LNCaP clone FGC (cell line): ENCODE measurements around the gene SUCO.
"Not testable (repeated sequence)": the region's sequence is repeated elsewhere in the genome, so short reads cannot be mapped to it uniquely, and the experiment has no call there.

Experiments
- DNase-seq: peaks from one replicate; pipeline ENCODE4 v3.0.0-alpha.2; 2011; ENCODE audit warnings: low read depth
- H3K4me3 ChIP-seq: 2 replicates; pipeline ENCODE4 v1.5.1; 2011; ENCODE audit warnings: mild to moderate bottlenecking, low read depth, low read length, control low read depth
- TF ChIP-seq, protein P1 (sequence below): IDR thresholded peaks from 2 replicates; pipeline ENCODE4 v1.5.1; 2012; ENCODE audit warnings: mild to moderate bottlenecking; ENCODE audit not compliant: control insufficient read depth, insufficient read depth; ENCODE audit errors: extremely low read depth

SUCO gene

DNA sequence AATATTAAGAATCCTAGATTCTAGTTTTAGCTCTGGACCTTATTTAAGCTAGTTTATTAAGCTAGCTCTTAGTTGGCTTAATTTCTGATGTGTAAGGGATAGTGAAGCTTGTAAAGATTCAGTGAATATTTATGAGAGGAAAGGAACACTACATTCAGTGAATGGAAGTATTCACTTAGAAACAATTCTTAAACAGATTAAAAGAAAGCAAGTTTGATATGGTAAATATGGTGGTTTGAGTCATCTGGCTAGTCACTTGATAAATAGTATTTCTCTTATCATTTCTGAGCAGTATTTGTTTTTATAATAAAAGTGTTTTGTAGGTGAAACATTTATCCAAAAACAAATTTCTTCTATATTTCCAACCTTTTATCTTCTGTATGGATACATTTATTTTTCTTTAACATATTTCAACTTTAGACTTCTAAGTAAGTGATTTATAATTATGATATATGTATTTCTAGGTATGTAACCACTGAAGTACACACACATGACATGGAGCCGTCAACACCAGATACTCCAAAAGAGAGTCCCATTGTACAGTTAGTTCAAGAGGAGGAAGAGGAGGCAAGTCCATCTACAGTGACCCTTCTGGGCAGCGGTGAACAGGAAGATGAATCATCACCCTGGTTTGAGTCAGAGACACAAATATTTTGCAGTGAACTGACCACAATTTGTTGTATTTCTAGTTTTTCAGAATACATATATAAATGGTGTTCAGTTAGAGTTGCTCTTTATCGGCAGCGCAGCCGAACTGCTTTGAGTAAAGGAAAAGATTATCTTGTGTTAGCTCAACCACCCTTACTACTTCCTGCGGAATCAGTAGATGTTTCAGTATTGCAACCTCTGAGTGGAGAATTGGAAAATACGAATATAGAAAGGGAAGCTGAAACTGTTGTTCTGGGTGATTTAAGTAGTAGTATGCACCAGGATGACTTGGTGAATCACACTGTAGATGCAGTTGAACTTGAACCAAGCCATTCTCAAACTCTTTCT, 55.6 kb downstream of the SUCO start:
- TF ChIP-seq, protein P1, sequence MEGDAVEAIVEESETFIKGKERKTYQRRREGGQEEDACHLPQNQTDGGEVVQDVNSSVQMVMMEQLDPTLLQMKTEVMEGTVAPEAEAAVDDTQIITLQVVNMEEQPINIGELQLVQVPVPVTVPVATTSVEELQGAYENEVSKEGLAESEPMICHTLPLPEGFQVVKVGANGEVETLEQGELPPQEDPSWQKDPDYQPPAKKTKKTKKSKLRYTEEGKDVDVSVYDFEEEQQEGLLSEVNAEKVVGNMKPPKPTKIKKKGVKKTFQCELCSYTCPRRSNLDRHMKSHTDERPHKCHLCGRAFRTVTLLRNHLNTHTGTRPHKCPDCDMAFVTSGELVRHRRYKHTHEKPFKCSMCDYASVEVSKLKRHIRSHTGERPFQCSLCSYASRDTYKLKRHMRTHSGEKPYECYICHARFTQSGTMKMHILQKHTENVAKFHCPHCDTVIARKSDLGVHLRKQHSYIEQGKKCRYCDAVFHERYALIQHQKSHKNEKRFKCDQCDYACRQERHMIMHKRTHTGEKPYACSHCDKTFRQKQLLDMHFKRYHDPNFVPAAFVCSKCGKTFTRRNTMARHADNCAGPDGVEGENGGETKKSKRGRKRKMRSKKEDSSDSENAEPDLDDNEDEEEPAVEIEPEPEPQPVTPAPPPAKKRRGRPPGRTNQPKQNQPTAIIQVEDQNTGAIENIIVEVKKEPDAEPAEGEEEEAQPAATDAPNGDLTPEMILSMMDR, result no peak
- no peak for DNase-seq
- no peak overlapping the region for H3K4me3 ChIP-seq

DNA sequence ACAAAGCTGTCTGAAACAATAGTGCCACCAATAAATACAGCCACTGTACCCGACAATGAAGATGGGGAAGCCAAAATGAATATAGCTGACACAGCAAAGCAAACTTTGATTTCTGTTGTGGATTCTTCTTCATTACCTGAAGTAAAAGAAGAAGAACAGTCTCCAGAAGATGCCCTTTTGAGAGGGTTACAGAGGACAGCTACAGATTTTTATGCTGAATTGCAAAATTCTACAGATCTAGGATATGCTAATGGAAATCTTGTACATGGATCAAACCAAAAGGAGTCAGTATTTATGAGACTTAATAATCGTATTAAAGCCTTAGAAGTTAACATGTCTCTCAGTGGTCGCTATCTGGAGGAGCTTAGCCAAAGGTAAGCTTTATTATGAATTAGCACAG, 56.6 kb downstream of the SUCO start:
- DNase-seq, result no peak
- TF ChIP-seq, protein P1, result no peak
- H3K4me3 ChIP-seq, result no peak overlapping the region

- H3K4me3 ChIP-seq, DNase-seq: not testable (repeated sequence)
Observed at GRCh38 chr1:172591429-172591828, 58.5 kb downstream of the SUCO start.

GRCh38 chr1:172595066-172595465, 62.1 kb downstream of the SUCO start:
- not testable (repeated sequence) for DNase-seq, H3K4me3 ChIP-seq

- not testable (repeated sequence) for H3K4me3 ChIP-seq, DNase-seq
Observed at GRCh38 chr1:172596782-172597181, 63.8 kb downstream of the SUCO start.

DNA sequence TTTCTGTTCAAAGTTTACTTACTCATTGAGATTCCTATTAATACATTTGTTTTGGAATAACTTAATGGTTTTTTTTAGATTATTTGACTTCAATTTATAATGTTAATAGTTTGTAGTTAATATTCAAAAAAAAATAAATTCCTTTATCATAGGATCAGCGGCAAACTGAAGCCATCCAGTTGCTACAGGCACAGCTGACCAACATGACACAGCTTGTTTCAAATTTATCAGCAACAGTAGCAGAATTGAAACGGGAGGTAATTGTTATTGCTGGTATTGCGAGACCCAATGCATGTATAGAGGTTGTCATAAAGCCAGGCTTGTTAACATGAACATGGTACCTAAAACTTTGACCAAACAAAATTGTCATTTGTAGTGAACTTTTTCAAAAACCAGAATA, 67.0 kb downstream of the SUCO start:
- no peak for DNase-seq
- TF ChIP-seq, protein P1, result no peak

GRCh38 chr1:172600615-172601014, 67.7 kb downstream of the SUCO start:
- TF ChIP-seq, protein P1, result no peak

More for the DNA sequence above, 67.0 kb downstream of the SUCO start:
- H3K4me3 ChIP-seq, result no peak overlapping the region

GRCh38 chr1:172601046-172601630, 68.2 kb downstream of the SUCO start:
- TF ChIP-seq, protein P1, result no peak

More at GRCh38 chr1:172600615-172601014, 67.7 kb downstream of the SUCO start:
- no peak for DNase-seq
- H3K4me3 ChIP-seq, result no peak overlapping the region

More at GRCh38 chr1:172601046-172601630, 68.2 kb downstream of the SUCO start:
- DNase-seq, result no peak
- H3K4me3 ChIP-seq, result no peak overlapping the region
